Stimulated activated CD4-positive, alpha-beta T cell treated with anti-CD3 and anti-CD28 coated beads, TNF-alpha, amount 100 ng/mL, for 24 hours (primary cell): Measurements from ENCODE around the gene PTPRE.

Source experiments
- DNase-seq, 3 experiments: peaks; one replicate each; pipeline ENCODE4 v3.0.0-alpha.2; 2020; ENCODE audit warnings: low read depth in 3 of 3

PTPRE gene

DNA sequence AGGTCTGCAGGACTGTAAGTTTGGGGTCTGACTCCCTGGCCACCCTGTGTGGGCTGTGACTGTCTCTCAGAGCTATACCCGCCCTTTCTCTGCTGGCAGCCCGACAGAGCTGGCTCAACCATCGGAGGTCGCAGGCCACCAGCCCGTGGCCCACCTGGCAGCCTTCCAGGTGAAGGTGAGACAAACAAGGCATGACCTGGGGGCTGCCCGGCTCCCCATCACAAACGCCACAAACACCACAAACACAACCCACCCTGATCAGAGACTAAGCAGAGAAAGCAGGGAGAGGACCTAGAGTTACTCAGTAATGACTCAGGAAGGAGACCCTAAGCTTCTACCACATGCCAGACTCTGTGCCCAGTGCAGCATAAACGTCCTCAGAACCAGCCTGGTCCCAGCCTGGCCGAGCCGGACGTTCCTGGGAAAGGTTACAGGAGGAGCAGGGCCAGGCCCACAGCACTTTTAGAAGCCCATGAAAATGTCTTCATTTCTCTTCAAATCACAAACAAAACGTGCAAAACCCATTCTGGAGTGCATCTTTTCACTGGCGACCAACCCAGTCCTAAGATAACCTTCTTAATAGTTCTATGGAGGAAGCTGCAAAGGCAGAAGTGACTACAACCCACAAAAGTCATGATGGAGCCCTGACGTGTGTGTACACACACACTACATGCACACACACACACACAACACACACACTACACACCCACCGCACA lies 152.5 kb downstream of the PTPRE start:
- DNase-seq: no peak

- no peak for DNase-seq
Measured at GRCh38 chr10:128059982-128060293, 153.0 kb downstream of the PTPRE start.

DNA sequence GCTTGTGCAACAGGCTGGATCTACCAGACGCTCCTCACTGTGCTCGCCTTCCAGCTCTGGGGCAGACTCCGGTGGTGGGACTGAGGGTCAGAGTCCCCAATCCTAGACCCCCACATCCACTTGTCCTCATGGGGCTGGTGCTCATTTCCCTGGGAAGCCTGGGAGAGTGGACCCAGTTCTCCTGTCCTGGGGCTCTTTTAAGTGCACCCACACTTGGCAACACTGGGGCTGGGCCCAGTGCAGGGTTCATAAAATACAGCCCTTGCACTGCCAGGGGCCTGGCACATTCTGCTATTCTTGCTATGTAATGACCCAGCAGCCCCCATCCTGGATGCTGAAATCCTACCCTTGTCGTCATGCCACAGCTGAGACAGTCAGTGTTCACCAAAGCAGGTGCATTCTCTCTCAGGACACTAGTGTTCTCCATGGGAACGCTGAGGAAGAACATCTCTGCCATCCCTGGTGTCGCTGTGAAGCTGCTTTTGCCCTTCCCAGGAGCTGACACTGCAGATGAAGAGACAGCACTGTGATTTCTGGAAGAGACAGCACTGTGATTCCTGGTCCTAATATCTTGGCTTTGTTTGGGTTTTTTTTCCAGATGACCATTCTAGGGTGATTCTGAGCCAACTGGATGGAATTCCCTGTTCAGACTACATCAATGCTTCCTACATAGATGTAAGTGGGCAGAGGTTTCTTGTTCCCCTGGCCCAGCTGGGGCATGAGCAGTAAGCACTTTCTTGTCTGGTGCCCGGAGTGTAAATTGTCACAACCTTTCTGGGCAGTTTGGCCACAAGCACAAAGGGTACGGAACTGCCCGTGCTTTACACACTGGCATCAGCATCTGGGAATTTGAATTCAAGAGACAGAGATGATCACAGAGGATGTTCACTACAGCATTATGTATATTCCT lies 153.7 kb downstream of the PTPRE start:
- no peak for DNase-seq

DNA sequence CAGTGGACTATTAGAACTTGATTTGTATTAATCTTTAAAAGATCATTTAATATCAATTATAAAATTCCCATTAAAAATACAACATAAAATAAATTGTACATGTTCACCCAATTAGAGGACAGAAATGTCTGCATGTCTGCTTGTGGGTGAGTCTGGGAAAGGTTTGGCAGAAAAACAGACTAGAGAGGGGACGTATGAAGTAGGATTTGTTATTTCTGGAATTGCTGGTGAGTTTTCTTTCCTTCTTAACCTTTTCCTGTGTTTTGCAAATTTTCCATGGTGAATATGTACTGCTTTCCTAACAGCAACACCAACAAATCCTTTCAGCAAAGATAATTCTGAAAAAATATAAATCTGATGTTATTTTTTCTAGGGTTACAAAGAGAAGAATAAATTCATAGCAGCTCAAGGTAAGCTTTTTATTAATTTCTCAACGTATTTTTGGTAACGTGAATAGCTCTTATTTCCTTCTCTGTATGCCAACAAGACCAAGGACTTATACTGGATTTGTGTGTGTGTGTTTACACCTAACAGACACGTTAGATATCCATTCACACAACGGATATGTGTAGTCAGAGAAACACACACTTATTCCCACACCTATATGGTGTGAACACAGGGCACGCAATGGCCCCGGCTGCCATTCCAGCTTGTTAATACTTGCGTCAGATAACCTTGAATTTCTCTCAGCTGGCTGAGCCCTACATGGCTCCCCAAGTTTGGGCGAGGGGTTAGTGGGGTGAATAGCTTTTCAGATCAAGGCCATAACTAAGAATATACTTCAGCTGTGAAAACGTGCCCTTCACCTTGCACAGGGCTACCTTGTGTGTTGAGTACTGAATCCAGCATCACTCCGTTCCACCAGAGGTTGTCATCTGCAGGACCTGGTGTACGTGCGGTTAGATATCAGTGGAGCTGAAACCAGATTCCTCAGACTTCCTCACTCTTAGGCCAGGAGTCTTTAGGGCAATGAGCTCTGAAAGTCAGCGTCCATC lies 154.7 kb downstream of the PTPRE start:
- no peak for DNase-seq

DNA sequence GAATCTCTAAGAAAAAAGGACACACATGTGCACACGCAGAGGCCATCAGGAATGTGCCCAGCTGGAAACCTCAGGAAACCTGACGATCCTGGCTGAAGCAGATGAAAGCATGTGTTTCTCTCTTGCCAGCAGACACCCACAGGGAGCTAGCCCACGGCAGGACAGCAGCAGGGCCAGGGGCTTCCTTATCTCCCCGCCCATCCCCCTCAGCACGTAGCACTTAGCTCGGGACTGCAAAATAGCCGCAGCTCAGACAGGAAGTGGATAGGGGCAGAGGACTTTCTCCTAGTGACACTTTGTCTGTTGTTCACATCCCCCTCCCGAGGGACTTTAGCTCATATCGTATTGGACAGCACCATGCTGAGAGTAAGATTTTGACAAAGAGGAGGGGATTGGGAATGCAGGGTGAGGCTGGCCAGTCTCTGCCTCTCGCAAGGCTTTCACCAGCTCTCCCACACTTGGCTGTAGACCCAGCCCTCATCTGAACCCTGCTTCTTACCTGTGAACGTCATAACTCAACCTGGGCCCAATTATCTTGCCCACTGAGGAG lies 155.5 kb downstream of the PTPRE start:
- no peak for DNase-seq

DNA sequence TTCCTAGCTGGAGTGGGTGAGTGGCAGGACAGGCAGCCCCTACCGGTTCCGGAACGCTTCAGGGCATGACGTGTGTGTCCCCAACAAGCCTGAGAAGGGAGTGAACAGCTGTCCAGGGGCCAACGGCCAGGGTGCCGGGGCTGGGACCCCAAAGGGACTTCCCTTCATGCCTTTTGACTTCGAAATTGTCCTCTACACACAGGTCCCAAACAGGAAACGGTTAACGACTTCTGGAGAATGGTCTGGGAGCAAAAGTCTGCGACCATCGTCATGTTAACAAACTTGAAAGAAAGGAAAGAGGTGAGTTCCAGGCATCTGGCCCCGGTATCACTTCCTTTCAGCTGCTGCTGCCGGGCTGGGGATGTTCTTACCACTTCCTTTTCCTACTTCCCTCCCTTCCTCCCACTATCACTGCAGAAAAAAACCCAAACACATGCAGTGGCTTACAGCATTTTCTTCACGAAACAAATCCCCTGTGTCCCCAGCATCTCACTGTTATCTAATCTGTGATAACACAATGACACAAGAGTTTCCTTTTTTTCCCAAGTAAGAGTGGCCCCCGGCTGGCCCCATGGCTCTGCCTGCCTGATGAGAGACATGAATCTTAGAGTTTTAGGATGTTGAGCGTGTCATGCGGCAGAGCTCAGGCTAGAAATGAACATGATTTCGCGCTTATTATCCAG lies 156.1 kb downstream of the PTPRE start:
- peak in 1 of 3 experiments; percentile 55 for DNase-seq

DNA sequence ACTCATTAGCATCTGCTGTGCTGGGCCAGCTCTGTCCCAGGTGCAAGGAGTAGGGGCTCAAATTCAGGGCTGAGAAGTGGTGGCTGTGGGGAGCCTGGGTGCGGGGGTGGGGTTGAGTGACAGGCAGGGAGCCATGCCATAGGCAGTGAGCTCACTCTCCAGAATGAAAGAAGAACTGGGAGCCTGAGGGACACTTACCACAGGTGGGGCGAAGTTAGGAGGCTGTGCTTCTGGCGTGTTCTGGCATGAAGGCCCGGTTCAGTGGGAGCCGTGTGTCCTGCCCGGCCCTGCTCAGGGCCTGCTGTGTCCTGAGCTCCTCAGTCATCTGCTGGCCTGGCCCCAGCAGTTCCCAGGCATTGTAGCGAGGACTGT lies 156.8 kb downstream of the PTPRE start:
- peak in 1 of 3 experiments; percentile 36 for DNase-seq

- peak; percentile 59 to 80 (median 73) for DNase-seq
Measured at GRCh38 chr10:128064108-128064969, 157.4 kb downstream of the PTPRE start.

- no peak for DNase-seq
Measured at GRCh38 chr10:128064970-128065580, 158.2 kb downstream of the PTPRE start.

GRCh38 chr10:128065881-128066534 lies 159.1 kb downstream of the PTPRE start:
- no peak for DNase-seq

DNA sequence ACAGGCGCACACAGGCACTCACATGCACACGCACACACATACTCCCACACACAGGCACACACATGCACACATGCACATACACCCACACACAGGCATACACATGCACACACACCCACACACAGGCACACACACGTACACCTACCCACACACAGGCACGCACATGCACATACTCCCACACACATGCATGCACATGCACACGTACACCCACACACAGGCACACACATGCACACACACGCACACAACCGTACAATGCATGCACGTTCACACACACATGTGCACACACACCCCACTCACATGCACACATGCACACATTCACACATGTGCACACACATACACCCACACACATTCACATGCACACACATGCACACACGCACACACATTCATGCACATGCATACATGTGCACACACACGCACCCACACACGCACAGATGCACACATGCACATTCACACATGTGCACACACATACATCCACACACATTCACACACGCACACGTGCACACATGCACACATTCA lies 160.0 kb downstream of the PTPRE start:
- DNase-seq: no peak

GRCh38 chr10:128067691-128068397 lies 160.9 kb downstream of the PTPRE start:
- no peak for DNase-seq

GRCh38 chr10:128068398-128069285 lies 161.7 kb downstream of the PTPRE start:
- no peak for DNase-seq

DNA sequence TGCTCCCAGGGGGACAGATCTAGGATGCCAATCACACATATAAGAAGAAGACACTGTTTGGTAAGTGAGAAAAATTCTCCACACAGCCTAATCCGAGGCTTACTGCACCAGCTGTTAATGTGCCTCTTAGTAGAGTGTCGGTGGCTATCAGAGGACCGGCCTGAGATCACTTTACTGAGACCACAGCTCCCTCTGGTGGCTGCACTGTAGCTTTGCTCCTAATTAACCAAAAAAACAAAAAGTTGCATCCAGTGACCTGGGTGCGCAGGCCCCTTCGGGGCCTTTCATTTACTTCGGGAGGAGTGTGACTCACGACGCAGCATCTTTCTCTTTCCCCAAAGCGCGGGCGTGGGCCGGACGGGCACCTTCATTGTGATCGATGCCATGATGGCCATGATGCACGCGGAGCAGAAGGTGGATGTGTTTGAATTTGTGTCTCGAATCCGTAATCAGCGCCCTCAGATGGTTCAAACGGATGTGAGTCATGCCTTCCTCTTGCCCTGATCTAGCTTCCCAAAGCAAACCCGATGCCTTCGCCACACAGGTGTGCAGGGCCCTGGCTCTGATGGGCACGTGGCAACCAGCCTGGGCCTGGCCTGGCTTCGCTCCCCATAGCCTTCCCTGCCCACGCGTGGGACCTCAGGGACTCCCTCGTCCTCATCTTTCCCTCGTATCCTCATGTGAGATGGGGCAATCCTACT lies 162.6 kb downstream of the PTPRE start:
- peak; percentile 60 to 76 (median 64) for DNase-seq

GRCh38 chr10:128070161-128070560 lies 163.3 kb downstream of the PTPRE start:
- no peak for DNase-seq

GRCh38 chr10:128070721-128071416 lies 164.0 kb downstream of the PTPRE start:
- DNase-seq: no peak
